HepG2 (cell line): ENCODE measurements around the gene OPN1MW3. TPM values are rescaled to one million over a fixed set of nuclear protein-coding genes. Genes with fewer than 3 reads are reported as not detected.

Experiments
- ATAC-seq: fragments of 200-7000 bp; cut with Tn5 transposase; 3 replicates; pipeline ENCODE4 v1.9.1; 2020; ENCODE audit warnings: mild to moderate bottlenecking, moderate library complexity
- BruUV-seq: library from RNA; stranded (reverse); fragments of 400-500 nt; replicated peaks from 2 replicates; lab custom pipeline; 2021; lab: Mats Ljungman, UMichigan
- CTCF ChIA-PET: fragments of 300-600 bp; formaldehyde crosslinking; extraction: SDS; loops from one replicate; lab custom pipeline; 2021; ENCODE audit warnings: low total read pairs, inconsistent platforms, low intra/inter-chr PET ratio; lab: Yijun Ruan, JAX
- POLR2A ChIA-PET: fragments of 350-600 bp; sonication (Branson Sonifier 250); formaldehyde crosslinking; loops from one replicate; lab custom pipeline; 2020; ENCODE audit warnings: antibody characterized with exemption, inconsistent platforms; lab: Yijun Ruan, JAX
- DNase-seq: peaks from one replicate; pipeline ENCODE4 v3.0.0-alpha.2; 2015; ENCODE audit warnings: low spot score
- FAIRE-seq: peaks from 3 replicates; lab custom pipeline; 2011; peaks lifted over from hg19 to GRCh38; lab: Jason Lieb, UNC
- H2AFZ ChIP-seq: one replicate; pipeline ENCODE4 v1.6.1; 2011; ENCODE audit warnings: low read length, inconsistent platforms
- H3K27ac ChIP-seq: fragments of 300-600 bp; 3 replicates; pipeline ENCODE4 v1.8.0; 2011; ENCODE audit warnings: mixed run types, mild to moderate bottlenecking, mixed read lengths, low read length, inconsistent platforms; ENCODE audit not compliant: insufficient read depth; ENCODE audit errors: extremely low read length
- H3K27me3 ChIP-seq, 2 experiments: fragments of 200-600 bp in 1 of 2; 2 replicates in 1 of 2; 3 replicates in 1 of 2; pipeline versions ENCODE4 v1.6.0 to v1.8.0; 2011; ENCODE audit warnings: low read length in 2 of 2, mild to moderate bottlenecking in 2 of 2, moderate library complexity in 2 of 2, inconsistent platforms in 1 of 2; ENCODE audit not compliant: insufficient read depth in 2 of 2, control insufficient read depth in 1 of 2
- H3K36me3 ChIP-seq, 2 experiments: fragments of 200-600 bp in 1 of 2; replicated peaks in 1 of 2; 2 replicates in 1 of 2; 3 replicates in 1 of 2; pipeline versions ENCODE4 v1.5.1 to v1.8.0; 2011; ENCODE audit warnings: low read length in 2 of 2, inconsistent platforms in 1 of 2; ENCODE audit not compliant: insufficient read depth in 2 of 2, control insufficient read depth in 1 of 2
- H3K4me1 ChIP-seq: 2 replicates; pipeline ENCODE4 v1.5.1; 2012; ENCODE audit warnings: low read length, inconsistent platforms; ENCODE audit not compliant: insufficient read depth
- H3K4me2 ChIP-seq: 2 replicates; pipeline ENCODE4 v1.6.0; 2011; ENCODE audit warnings: low read depth, low read length, inconsistent platforms
- H3K4me3 ChIP-seq, 3 experiments: fragments of 200-600 bp in 1 of 3; sonication (generic), shearing (Covaris generic) in 1 of 3; replicated peaks in 1 of 3; 2 replicates each; pipeline ENCODE4 v1.5.1; 2011 to 2016; ENCODE audit warnings: low read length in 3 of 3, inconsistent platforms in 2 of 3, low read depth in 2 of 3, mild to moderate bottlenecking in 2 of 3, control low read depth in 1 of 3, mixed read lengths in 1 of 3; ENCODE audit not compliant: insufficient read depth in 1 of 3
- H3K79me2 ChIP-seq: one replicate; pipeline ENCODE4 v1.6.1; 2011; ENCODE audit warnings: low read length, inconsistent platforms; ENCODE audit not compliant: insufficient read depth
- H3K9ac ChIP-seq: 2 replicates; pipeline ENCODE4 v1.6.0; 2011; ENCODE audit warnings: mild to moderate bottlenecking, low read depth, low read length, inconsistent platforms; ENCODE audit not compliant: insufficient read depth
- H3K9me3 ChIP-seq: 2 replicates; pipeline ENCODE4 v1.5.1; 2012; ENCODE audit warnings: mild to moderate bottlenecking, low read length
- H4K20me1 ChIP-seq: 2 replicates; pipeline ENCODE4 v1.6.0; 2011; ENCODE audit warnings: inconsistent platforms, mild to moderate bottlenecking, low read length, moderate library complexity; ENCODE audit not compliant: insufficient read depth
- DPF2 ChIP-seq: sonication (generic); formaldehyde crosslinking; IDR thresholded peaks from 2 replicates; pipeline ENCODE4 v1.4.0; 2020; ENCODE audit warnings: mild to moderate bottlenecking, low read depth, missing genetic modification reagents, borderline replicate concordance
- FOXK1 ChIP-seq: sonication (generic); formaldehyde crosslinking; IDR thresholded peaks from 2 replicates; pipeline ENCODE4 v1.4.0; 2020; ENCODE audit warnings: low read depth, missing genetic modification reagents, borderline replicate concordance
- HNRNPK ChIP-seq: fragments of 200-400 bp; formaldehyde crosslinking; IDR thresholded peaks from 2 replicates; pipeline ENCODE4 v1.6.1; 2018; ENCODE audit warnings: low read length, low read depth, moderate library complexity, mild to moderate bottlenecking; ENCODE audit not compliant: poor library complexity, severe bottlenecking
- HOMEZ ChIP-seq: IDR thresholded peaks from 2 replicates; pipeline ENCODE4 v1.6.1; 2016; ENCODE audit warnings: low read depth
- SKIL ChIP-seq: sonication (generic); formaldehyde crosslinking; IDR thresholded peaks from 2 replicates; pipeline ENCODE4 v1.8.0; 2022; ENCODE audit warnings: missing genetic modification reagents, mild to moderate bottlenecking, moderate library complexity, borderline replicate concordance
- ZNF512 ChIP-seq: sonication (generic); formaldehyde crosslinking; IDR thresholded peaks from 2 replicates; pipeline ENCODE4 v1.4.0; 2020; ENCODE audit warnings: mild to moderate bottlenecking, missing genetic modification reagents
- WGBS: methylation state at CpG from one replicate; pipeline ENCODE4 v1.1.6; 2017; ENCODE audit warnings: low lambda C conversion rate; 5-methylcytosine and 5-hydroxymethylcytosine counted together
- in situ Hi-C: cut with HindIII; loops from 2 replicates; pipeline ENCODE4 v1.10.0; 2017; ENCODE audit warnings: low pct_unique_long_range_greater_than_20kb; ENCODE audit not compliant: extremely low pct_ligation_motif_present
- intact Hi-C: fragments of 100-400 bp; cut with micrococcal nuclease; formaldehyde crosslinking; loops from one replicate; pipeline ENCODE4 v1.10.0; 2022; ENCODE audit not compliant: unreplicated experiment
- polyA plus RNA-seq, 8 experiments: library from polyadenylated mRNA; depleted of rRNA in 3 of 8; stranded (reverse) in 7 of 8; unstranded in 1 of 8; fragments of >200 nt; fragmentation: Illumina TruSeq in 4 of 8; extraction: Trizol in 4 of 8; gene quantifications; 2 replicates each; pipeline versions ENCODE4 v1.2.1 to v1.2.3, GENCODE V29; 2011 to 2016; ENCODE audit warnings: low read depth in 4 of 8, missing spikeins in 1 of 8, mixed read lengths in 1 of 8; ENCODE audit not compliant: insufficient read depth in 1 of 8
- total RNA-seq, 5 experiments: library from RNA; depleted of rRNA; stranded (reverse); fragments of >200 nt; fragmentation: Illumina TruSeq; extraction: Trizol; gene quantifications; 2 replicates each; pipeline ENCODE4 v1.2.3, GENCODE V29; 2016; ENCODE audit warnings: low read depth in 1 of 5

The OPN1MW3 gene
- total and polyA plus RNA-seq, 2 of the 13 experiments (the other 11 are each of a cell fraction or from before 2014, with no cell fraction given), result not detected

GRCh38 chrX:154303476-154303875 is 46.1 kb downstream of the OPN1MW3 start:
- intact Hi-C loops, result no loop called here
- in situ Hi-C loops, result no loop called here
- Histone ChIP-seq H3K79me2 (no peaks in the 10 kb centered on the region), H3K4me2 (no peak overlapping the region), H3K9ac (no peak overlapping the region), H3K36me3 (no peaks in the 10 kb centered on the region), H3K27me3 (no peaks in the 10 kb centered on the region), H3K27ac (no peak overlapping the region), H3K4me3 (no peak overlapping the region), H3K9me3 (no peaks in the 10 kb centered on the region), H4K20me1 (no peaks in the 10 kb centered on the region), H2AFZ (no peak overlapping the region), H3K4me1 (no peaks in the 10 kb centered on the region)
- BruUV-seq, result no TSS peak
- ChIA-PET CTCF (no interaction called here), POLR2A (no interaction called here)
- DNase-seq, result no peak
- no peak for FAIRE-seq
- WGBS, result 32% methylated on average over 8 of the region's 8 CpGs
- ATAC-seq, result no peak
- TF ChIP-seq HNRNPK, result no peak
- no peak for TF ChIP-seq ZNF512 (CRISPR knock-in tag)
- TF ChIP-seq DPF2, result no peak
- TF ChIP-seq FOXK1 (CRISPR knock-in tag), result no peak
- TF ChIP-seq HOMEZ, result no peak
- no peak for TF ChIP-seq SKIL (CRISPR knock-in tag)
